OCI-LY1 (cell line): ENCODE results near the gene SRR.

Experiments
- H2AFZ ChIP-seq: fragments of 200-600 bp; sonication (generic), shearing (Covaris generic); 2 replicates; pipeline ENCODE4 v1.6.0; 2014; ENCODE audit warnings: antibody characterized with exemption, mild to moderate bottlenecking, low read length
- H3F3A ChIP-seq: fragments of 200-600 bp; sonication (generic), shearing (Covaris generic); 2 replicates; pipeline ENCODE4 v1.6.0; 2014; ENCODE audit warnings: mild to moderate bottlenecking, antibody characterized with exemption, low read length, moderate library complexity; ENCODE audit not compliant: insufficient read depth
- H3K27ac ChIP-seq: fragments of 200-600 bp; sonication (generic); 2 replicates; pipeline ENCODE4 v1.5.1; 2014; ENCODE audit warnings: low read length, mixed run types, mild to moderate bottlenecking, low read depth; ENCODE audit not compliant: poor library complexity, severe bottlenecking
- H3K27me3 ChIP-seq: fragments of 200-600 bp; sonication (generic); 2 replicates; pipeline ENCODE4 v1.6.0; 2014; ENCODE audit warnings: antibody characterized with exemption, mild to moderate bottlenecking, low read length, moderate library complexity; ENCODE audit not compliant: insufficient read depth
- H3K36me3 ChIP-seq: fragments of 200-600 bp; sonication (generic); 2 replicates; pipeline ENCODE4 v1.6.1; 2014; ENCODE audit warnings: mild to moderate bottlenecking, antibody characterized with exemption, low read length, moderate library complexity, mixed read lengths; ENCODE audit not compliant: insufficient read depth
- H3K4me1 ChIP-seq: fragments of 200-600 bp; sonication (generic); 2 replicates; pipeline ENCODE4 v1.5.1; 2014; ENCODE audit warnings: mild to moderate bottlenecking, low read length, moderate library complexity; ENCODE audit not compliant: insufficient read depth, severe bottlenecking
- H3K4me2 ChIP-seq: fragments of 200-600 bp; sonication (generic), shearing (Covaris generic); 2 replicates; pipeline ENCODE4 v1.6.1; 2014; ENCODE audit warnings: low read length
- H3K4me3 ChIP-seq: fragments of 200-600 bp; sonication (generic); 2 replicates; pipeline ENCODE4 v1.5.1; 2014; ENCODE audit warnings: low read length, low read depth, mild to moderate bottlenecking, mixed read lengths; ENCODE audit not compliant: poor library complexity, severe bottlenecking
- H3K79me2 ChIP-seq: fragments of 200-600 bp; shearing (Covaris generic); 2 replicates; pipeline ENCODE4 v1.6.1; 2016; ENCODE audit warnings: mixed run types, low read length, mixed read lengths; ENCODE audit not compliant: insufficient read depth
- H3K9ac ChIP-seq: fragments of 200-600 bp; sonication (generic), shearing (Covaris generic); 2 replicates; pipeline ENCODE4 v1.6.1; 2014; ENCODE audit warnings: mild to moderate bottlenecking, low read length, mixed read lengths
- H3K9me2 ChIP-seq: fragments of 200-600 bp; sonication (generic), shearing (Covaris generic); 2 replicates; pipeline ENCODE4 v1.6.1; 2014; ENCODE audit warnings: low read depth, mild to moderate bottlenecking, low read length, mixed read lengths
- H3K9me3 ChIP-seq: fragments of 200-600 bp; shearing (Covaris generic); 2 replicates; pipeline ENCODE4 v1.6.1; 2014; ENCODE audit warnings: low read length, mixed read lengths
- H4K20me1 ChIP-seq: fragments of 200-600 bp; sonication (generic), shearing (Covaris generic); 2 replicates; pipeline ENCODE4 v1.6.0; 2016; ENCODE audit warnings: mild to moderate bottlenecking, low read length; ENCODE audit not compliant: insufficient read depth
- EZH2 ChIP-seq: fragments of 200-600 bp; sonication (generic), shearing (Covaris generic); IDR thresholded peaks from 2 replicates; pipeline ENCODE4 v1.8.0; 2017; ENCODE audit warnings: borderline replicate concordance, mixed run types, mild to moderate bottlenecking, antibody characterized with exemption, low read length, moderate library complexity, mixed read lengths
- TF ChIP-seq, protein P1 (sequence below): fragments of 200-600 bp; sonication (generic), shearing (Covaris generic); IDR thresholded peaks from 2 replicates; pipeline ENCODE4 v1.5.1; 2017; ENCODE audit warnings: mild to moderate bottlenecking, antibody characterized with exemption, low read length, moderate library complexity, mixed read lengths

Gene SRR

DNA sequence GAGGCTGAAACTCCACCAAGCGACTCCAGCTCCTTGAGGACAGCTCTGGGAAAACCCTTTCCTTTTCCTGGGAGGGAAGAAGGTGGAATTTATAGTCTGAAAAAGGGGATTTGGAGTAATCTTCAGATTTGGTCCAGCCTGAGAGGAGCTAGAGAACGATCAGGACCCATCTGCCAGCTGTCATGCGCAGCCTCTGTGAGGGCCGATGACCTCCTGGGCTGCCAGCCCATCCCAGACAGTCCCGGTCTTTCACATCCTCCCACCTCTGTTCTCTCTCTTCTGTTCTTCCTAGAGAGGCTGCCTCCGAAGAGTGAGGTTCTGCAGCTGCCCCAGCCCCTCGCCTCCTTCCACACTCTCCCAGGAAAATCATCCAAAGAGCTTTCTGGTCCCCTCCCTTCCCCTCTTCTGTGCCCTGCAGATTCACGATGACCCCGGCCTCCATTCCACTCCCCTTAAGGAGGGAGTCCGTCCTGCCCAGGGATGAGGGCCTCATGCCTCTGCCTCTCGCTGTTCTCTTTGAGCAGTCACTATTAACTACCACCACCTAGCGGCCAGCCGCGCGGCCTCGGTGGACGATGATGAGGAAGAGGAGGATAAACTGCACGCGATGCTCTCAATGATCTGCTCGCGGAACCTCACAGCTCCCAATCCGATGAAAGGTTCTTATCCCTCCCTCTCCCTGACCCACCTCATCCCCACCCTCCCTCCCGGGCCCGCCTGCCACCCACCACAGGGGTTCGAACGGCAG lies 63.2 kb downstream of the SRR start:
- Histone ChIP-seq H3K4me1 (no peaks in the 10 kb centered on the region), H3K79me2 (no peaks in the 10 kb centered on the region), H3K9ac (no peak overlapping the region), H4K20me1 (no peaks in the 10 kb centered on the region), H3F3A (no peaks in the 10 kb centered on the region), H3K27me3 (no peaks in the 10 kb centered on the region), H2AFZ (no peak overlapping the region), H3K27ac (no peak overlapping the region), H3K9me2 (no peaks in the 10 kb centered on the region), H3K4me3 (no peak overlapping the region), H3K36me3 (peaks cover 20% of the 10 kb centered on the region; the same call in 1 of the 2 replicates), H3K4me2 (no peak overlapping the region), H3K9me3 (no peaks in the 10 kb centered on the region)
- no peak for TF ChIP-seq EZH2
- TF ChIP-seq, protein P1, sequence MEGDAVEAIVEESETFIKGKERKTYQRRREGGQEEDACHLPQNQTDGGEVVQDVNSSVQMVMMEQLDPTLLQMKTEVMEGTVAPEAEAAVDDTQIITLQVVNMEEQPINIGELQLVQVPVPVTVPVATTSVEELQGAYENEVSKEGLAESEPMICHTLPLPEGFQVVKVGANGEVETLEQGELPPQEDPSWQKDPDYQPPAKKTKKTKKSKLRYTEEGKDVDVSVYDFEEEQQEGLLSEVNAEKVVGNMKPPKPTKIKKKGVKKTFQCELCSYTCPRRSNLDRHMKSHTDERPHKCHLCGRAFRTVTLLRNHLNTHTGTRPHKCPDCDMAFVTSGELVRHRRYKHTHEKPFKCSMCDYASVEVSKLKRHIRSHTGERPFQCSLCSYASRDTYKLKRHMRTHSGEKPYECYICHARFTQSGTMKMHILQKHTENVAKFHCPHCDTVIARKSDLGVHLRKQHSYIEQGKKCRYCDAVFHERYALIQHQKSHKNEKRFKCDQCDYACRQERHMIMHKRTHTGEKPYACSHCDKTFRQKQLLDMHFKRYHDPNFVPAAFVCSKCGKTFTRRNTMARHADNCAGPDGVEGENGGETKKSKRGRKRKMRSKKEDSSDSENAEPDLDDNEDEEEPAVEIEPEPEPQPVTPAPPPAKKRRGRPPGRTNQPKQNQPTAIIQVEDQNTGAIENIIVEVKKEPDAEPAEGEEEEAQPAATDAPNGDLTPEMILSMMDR: peak; percentile 34; the same call in 1 of the 2 replicates

DNA sequence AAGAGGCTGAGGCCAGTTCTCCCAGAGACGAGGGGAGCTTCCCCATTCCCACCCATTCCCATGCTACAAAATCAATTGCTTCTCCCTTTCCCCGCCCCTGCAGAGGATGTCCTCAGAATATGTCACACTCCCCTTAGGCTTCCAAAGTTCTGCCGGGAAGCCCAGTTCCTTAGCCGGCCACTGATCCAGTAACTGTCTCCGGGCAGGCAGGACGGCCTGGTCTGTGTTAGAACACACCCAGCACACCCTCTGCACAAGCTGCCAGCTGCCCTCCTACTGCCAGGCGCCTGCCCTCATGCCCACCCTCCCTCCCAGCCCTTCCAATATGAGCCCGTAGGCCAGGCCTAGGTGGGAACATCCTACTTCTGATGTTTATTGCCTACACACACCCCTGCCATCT lies 64.6 kb downstream of the SRR start:
- no peaks in the 10 kb centered on the region for H3F3A ChIP-seq
- no peaks in the 10 kb centered on the region for H3K79me2 ChIP-seq
- no peaks in the 10 kb centered on the region for H3K9me3 ChIP-seq
- H2AFZ ChIP-seq: no peak overlapping the region
- H3K4me1 ChIP-seq: no peaks in the 10 kb centered on the region
- no peak overlapping the region for H3K27ac ChIP-seq
- TF ChIP-seq EZH2: no peak
- TF ChIP-seq, protein P1: no peak
- no peak overlapping the region for H3K9ac ChIP-seq
- H3K27me3 ChIP-seq: no peaks in the 10 kb centered on the region
- H3K4me3 ChIP-seq: no peak overlapping the region
- peaks cover 18% of the 10 kb centered on the region; the same call in 1 of the 2 replicates for H3K36me3 ChIP-seq
- H4K20me1 ChIP-seq: no peaks in the 10 kb centered on the region
- H3K9me2 ChIP-seq: no peaks in the 10 kb centered on the region
- H3K4me2 ChIP-seq: no peak overlapping the region

DNA sequence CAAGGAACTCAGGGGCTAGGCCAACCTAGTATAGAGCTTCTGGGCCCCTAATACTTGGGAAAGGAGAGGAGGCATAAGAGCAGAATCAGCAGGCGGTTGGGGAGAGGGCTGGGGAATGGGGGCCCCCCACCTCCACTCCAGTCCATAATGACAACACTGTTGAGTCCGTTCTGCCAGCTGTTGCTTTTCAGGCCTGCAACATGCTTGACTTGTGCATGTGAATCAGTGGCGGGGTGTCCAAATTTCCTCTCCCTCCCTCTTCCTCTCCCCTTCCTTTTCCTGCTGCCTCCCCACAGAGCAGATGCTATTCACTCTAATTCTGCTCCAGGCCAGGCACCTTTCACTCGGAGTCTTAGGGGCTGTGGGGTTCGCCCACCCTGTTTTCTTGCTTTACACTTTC lies 65.3 kb downstream of the SRR start:
- H3F3A ChIP-seq: no peaks in the 10 kb centered on the region
- H3K79me2 ChIP-seq: no peaks in the 10 kb centered on the region
- H3K9me3 ChIP-seq: no peaks in the 10 kb centered on the region
- H3K27me3 ChIP-seq: no peaks in the 10 kb centered on the region
- H2AFZ ChIP-seq: no peak overlapping the region
- H3K4me3 ChIP-seq: no peak overlapping the region
- H3K4me1 ChIP-seq: no peaks in the 10 kb centered on the region
- no peak overlapping the region for H3K4me2 ChIP-seq
- TF ChIP-seq EZH2: no peak
- no peaks in the 10 kb centered on the region for H3K9me2 ChIP-seq
- H3K27ac ChIP-seq: no peak overlapping the region
- no peak overlapping the region for H3K9ac ChIP-seq
- H3K36me3 ChIP-seq: peaks cover 11% of the 10 kb centered on the region; the same call in 1 of the 2 replicates
- no peaks in the 10 kb centered on the region for H4K20me1 ChIP-seq
